Measurements from ENCODE around the gene DPEP1.
"Not testable (repeated sequence)": the region's sequence is repeated elsewhere in the genome, so short reads cannot be mapped to it uniquely, and the experiment has no call there.

DPEP1 gene

DNA sequence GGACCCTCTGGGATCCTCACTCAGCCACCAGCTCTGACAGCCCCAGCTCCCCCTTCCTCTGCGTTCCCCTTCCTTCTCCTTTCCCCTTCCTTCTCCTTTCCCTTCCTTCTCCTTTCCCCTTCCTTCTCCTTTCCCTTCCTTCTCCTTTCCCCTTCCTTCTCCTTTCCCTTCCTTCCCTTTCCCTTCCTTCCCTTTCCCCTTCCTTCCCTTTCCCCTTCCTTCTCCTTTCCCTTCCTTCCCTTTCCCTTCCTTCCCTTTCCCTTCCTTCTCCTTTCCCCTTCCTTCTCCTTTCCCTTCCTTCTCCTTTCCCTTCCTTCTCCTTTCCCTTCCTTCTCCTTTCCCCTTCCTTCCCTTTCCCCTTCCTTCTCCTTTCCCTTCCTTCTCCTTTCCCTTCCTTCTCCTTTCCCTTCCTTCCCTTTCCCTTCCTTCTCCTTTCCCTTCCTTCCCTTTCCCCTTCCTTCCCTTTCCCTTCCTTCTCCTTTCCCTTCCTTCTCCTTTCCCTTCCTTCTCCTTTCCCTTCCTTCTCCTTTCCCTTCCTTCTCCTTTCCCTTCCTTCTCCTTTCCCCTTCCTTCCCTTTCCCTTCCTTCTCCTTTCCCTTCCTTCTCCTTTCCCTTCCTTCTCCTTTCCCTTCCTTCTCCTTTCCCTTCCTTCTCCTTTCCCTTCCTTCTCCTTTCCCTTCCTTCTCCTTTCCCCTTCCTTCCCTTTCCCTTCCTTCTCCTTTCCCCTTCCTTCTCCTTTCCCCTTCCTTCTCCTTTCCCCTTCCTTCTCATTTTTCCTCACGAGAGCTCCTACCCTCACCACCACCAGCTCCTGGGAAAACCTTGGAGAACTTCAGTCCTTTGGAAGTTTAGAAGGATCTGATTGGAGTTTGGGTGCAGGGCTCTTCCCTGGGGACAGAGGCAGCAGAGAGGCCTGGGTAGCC, 21.3 kb downstream of the DPEP1 start:
- H3K4me3 ChIP-seq (ENCODE audit: low read length); H3K9me3 ChIP-seq (ENCODE audit: control insufficient read depth, low read length); H3K9ac ChIP-seq (ENCODE audit: low read length); H3K36me3 ChIP-seq (ENCODE audit: control insufficient read depth, insufficient read depth, low read length): not testable (repeated sequence)
- H3K27me3 ChIP-seq (ENCODE audit: control insufficient read depth, insufficient read depth, low read length): peaks cover 22% of the 10 kb centered on the region
- peaks cover 12% of the 10 kb centered on the region for H3K4me1 ChIP-seq (ENCODE audit: control insufficient read depth, insufficient read depth, low read length)

DNA sequence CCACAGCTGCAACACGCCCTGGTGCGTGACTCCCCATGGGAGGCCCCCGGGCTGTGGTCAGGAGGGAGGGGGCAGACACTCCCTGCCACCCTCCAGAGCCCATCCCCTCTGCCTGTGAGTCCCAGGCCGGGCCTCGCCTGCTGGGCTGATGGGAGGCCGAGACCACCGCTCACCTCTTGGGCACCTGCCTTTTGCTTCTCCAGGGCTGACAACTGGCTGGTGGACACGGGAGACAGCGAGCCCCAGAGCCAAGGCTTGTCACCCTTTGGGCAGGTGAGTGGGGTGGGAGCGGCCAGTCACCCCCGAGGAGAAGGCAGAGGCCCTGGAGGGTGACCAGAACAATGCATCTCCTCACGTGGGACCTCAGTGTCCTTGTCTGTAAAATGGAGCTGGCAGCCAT, 23.2 kb downstream of the DPEP1 start:
- no peaks in the 10 kb centered on the region for H3K36me3 ChIP-seq (ENCODE audit: control insufficient read depth, insufficient read depth, low read length)
- no peak overlapping the region for H3K4me3 ChIP-seq (ENCODE audit: low read length)
- H3K27me3 ChIP-seq (ENCODE audit: control insufficient read depth, insufficient read depth, low read length): peaks cover 30% of the 10 kb centered on the region
- peaks cover 23% of the 10 kb centered on the region for H3K4me1 ChIP-seq (ENCODE audit: control insufficient read depth, insufficient read depth, low read length)
- H3K9me3 ChIP-seq (ENCODE audit: control insufficient read depth, low read length): no peaks in the 10 kb centered on the region
- H3K9ac ChIP-seq (ENCODE audit: low read length): no peak overlapping the region

DNA sequence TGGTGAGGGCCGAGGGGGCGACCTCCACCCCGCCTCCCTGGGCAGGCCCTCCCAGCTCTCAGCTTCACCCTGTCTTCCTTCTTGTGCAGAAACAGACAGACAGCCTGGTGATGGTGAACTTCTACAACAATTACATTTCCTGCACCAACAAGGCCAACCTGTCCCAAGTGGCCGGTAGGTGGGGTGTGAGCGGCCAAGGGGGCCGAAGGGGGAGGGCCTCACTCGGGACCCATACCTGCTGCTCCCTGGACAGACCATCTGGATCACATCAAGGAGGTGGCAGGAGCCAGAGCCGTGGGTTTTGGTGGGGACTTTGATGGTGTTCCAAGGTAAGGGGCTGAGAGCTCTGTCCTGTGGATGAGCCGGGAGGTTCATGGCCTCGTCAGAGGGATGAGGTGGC, 23.9 kb downstream of the DPEP1 start:
- H3K9ac ChIP-seq (ENCODE audit: low read length): no peak overlapping the region
- H3K27me3 ChIP-seq (ENCODE audit: control insufficient read depth, insufficient read depth, low read length): peaks cover 32% of the 10 kb centered on the region
- H3K9me3 ChIP-seq (ENCODE audit: control insufficient read depth, low read length): no peaks in the 10 kb centered on the region
- H3K36me3 ChIP-seq (ENCODE audit: control insufficient read depth, insufficient read depth, low read length): no peaks in the 10 kb centered on the region
- H3K4me1 ChIP-seq (ENCODE audit: control insufficient read depth, insufficient read depth, low read length): peaks cover 20% of the 10 kb centered on the region
- no peak overlapping the region for H3K4me3 ChIP-seq (ENCODE audit: low read length)

DNA sequence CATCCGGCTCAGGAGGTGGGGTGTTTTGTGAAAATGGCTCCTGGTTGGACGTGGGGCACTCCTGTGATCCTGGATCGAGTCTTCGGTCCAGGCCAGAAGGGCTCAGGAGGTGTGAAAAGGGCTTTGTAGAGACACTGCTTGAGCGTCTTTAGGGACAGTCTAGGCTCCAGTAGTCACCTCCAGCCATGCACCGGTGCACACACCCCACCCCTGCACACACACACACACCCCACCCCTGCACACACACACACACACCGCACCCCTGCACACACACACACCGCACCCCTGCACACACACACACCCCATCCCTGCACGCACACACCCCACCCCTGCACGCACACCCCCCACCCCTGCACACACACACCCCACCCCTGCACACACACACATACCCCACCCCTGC, 25.0 kb downstream of the DPEP1 start:
- Histone ChIP-seq H3K9ac (ENCODE audit: low read length) (no peak overlapping the region), H3K36me3 (ENCODE audit: control insufficient read depth, insufficient read depth, low read length) (no peaks in the 10 kb centered on the region), H3K4me3 (ENCODE audit: low read length) (no peak overlapping the region), H3K27me3 (ENCODE audit: control insufficient read depth, insufficient read depth, low read length) (peaks cover 22% of the 10 kb centered on the region), H3K4me1 (ENCODE audit: control insufficient read depth, insufficient read depth, low read length) (peaks cover 11% of the 10 kb centered on the region), H3K9me3 (ENCODE audit: control insufficient read depth, low read length) (no peaks in the 10 kb centered on the region)

DNA sequence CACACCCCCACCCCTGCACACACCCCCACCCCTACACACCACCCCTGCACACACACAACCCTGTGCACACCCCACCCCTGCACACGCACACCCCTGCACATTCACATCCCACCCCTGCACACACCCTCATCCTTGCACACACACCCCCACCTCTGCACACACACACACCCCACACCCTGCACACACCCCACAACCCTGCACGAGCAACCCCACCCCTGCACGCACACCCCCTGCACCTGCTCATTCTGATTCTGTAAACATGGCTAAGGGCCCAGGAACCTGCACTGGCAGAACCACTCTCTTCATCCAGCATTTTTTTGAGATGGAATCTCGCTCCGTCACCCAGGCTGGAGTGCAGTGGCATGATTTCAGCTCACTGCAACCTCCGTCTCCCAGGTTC, 25.9 kb downstream of the DPEP1 start:
- H3K9me3 ChIP-seq (ENCODE audit: control insufficient read depth, low read length): no peaks in the 10 kb centered on the region
- H3K36me3 ChIP-seq (ENCODE audit: control insufficient read depth, insufficient read depth, low read length): no peaks in the 10 kb centered on the region
- H3K9ac ChIP-seq (ENCODE audit: low read length): no peak overlapping the region
- peaks cover 19% of the 10 kb centered on the region for H3K27me3 ChIP-seq (ENCODE audit: control insufficient read depth, insufficient read depth, low read length)
- no peak overlapping the region for H3K4me3 ChIP-seq (ENCODE audit: low read length)
- peaks cover 11% of the 10 kb centered on the region for H3K4me1 ChIP-seq (ENCODE audit: control insufficient read depth, insufficient read depth, low read length)

DNA sequence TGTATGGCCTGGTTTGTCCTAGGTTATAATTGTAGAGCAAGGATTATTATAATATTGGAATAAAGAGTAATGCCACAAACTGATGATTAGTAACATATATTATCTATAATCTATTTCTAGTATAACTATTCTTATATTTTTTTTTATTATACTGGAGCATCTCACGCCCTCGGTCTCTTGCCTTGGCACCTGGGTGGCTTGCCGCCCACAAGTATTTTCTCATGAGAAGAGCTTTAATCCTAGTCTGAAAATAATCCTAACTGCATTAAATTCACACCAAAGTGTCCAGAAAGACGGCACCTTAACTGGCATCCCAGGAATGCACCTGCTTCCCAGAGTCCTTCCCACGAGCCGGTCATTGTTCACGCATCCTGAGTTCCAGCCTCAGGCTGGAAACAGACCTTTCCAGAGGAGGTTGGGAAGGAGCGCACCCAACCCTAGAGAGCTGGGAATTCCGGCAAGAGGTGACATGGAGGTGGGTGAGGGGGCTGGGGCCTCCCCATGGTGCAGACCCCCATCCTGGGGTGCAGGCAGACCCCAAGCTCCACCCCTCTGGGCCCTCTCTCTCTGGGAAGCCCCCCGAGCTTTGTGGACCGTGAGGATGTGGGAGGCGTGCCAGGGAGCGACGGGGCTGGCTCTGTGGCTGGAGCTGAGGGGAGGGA, 28.1 kb downstream of the DPEP1 start:
- Histone ChIP-seq H3K27me3 (ENCODE audit: control insufficient read depth, insufficient read depth, low read length) (peaks cover 14% of the 10 kb centered on the region), H3K9me3 (ENCODE audit: control insufficient read depth, low read length) (no peaks in the 10 kb centered on the region), H3K36me3 (ENCODE audit: control insufficient read depth, insufficient read depth, low read length) (peaks cover 14% of the 10 kb centered on the region), H3K4me3 (ENCODE audit: low read length) (no peak overlapping the region), H3K9ac (ENCODE audit: low read length) (no peak overlapping the region), H3K4me1 (ENCODE audit: control insufficient read depth, insufficient read depth, low read length) (peaks cover 11% of the 10 kb centered on the region)

DNA sequence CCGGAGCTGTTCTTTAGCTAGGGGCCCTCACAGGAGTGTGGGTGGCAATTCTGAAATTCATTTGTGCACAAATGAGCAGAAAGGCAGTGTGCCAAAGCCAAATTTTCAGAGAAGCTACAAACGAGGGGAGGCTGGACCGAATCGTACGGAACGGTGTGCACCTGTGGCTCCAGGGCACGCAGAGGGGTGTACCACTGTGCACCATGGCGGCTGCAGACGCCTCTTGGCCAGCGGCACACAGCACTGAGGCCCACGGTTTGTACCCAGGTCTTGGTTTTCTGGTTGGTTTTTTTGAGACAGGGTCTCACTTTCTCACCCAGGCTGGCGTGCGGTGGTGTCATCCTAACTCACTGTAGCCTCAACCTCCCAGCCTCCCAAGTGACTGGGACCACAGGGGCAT, 29.1 kb downstream of the DPEP1 start:
- H3K9ac ChIP-seq (ENCODE audit: low read length): no peak overlapping the region
- H3K36me3 ChIP-seq (ENCODE audit: control insufficient read depth, insufficient read depth, low read length): peaks cover 19% of the 10 kb centered on the region
- peaks cover 14% of the 10 kb centered on the region for H3K27me3 ChIP-seq (ENCODE audit: control insufficient read depth, insufficient read depth, low read length)
- H3K9me3 ChIP-seq (ENCODE audit: control insufficient read depth, low read length): no peaks in the 10 kb centered on the region
- no peak overlapping the region for H3K4me3 ChIP-seq (ENCODE audit: low read length)
- H3K4me1 ChIP-seq (ENCODE audit: control insufficient read depth, insufficient read depth, low read length): peaks cover 11% of the 10 kb centered on the region

DNA sequence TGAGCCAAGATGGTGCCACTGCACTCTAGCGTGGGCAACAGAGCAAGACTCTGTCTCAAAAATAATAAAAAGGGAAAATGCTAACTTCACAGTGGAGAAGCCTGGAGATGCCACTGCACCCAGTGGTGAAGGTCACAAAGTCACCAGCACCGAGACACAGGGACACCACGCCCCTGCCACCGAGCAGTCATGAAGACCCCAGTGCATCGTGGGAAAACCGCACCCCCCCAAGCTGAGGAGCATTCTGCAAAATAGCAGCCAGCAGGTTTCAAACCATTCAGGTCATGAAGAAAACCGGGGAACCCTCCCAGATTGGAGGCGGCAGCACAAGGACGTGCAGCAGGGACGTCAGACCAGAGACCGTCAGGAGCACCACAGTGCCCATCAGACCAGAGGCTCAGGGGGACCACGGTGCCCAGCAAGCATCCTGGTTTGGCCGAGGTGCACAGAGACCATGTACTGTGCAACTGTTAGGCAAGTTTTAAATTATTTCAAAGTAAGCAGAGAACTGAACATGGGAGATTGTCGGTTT, 30.4 kb downstream of the DPEP1 start:
- peaks cover 14% of the 10 kb centered on the region for H3K27me3 ChIP-seq (ENCODE audit: control insufficient read depth, insufficient read depth, low read length)
- peaks cover 11% of the 10 kb centered on the region for H3K4me1 ChIP-seq (ENCODE audit: control insufficient read depth, insufficient read depth, low read length)
- no peak overlapping the region for H3K4me3 ChIP-seq (ENCODE audit: low read length)
- no peaks in the 10 kb centered on the region for H3K9me3 ChIP-seq (ENCODE audit: control insufficient read depth, low read length)
- peaks cover 19% of the 10 kb centered on the region for H3K36me3 ChIP-seq (ENCODE audit: control insufficient read depth, insufficient read depth, low read length)
- no peak overlapping the region for H3K9ac ChIP-seq (ENCODE audit: low read length)

DNA sequence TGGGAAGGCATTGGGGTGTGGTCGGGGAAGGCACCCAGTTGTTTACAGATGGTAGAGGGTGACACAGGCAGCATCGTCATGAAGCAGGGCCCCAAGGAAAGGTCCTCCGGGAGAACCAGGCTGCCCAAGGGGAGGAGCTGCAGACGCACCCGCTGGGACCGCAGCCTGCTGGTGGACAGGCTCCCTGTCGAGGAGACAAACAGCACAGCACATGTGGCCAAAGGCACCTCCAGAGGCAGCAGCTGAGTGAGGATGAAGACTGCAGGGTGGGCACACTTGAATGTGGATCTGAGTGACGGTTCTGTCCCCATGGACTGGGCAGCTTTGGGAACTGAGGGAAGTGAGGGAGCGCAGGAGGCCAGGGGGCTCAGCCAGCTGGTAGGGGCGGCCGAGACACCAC, 31.7 kb downstream of the DPEP1 start:
- H3K4me3 ChIP-seq (ENCODE audit: low read length): no peak overlapping the region
- no peak overlapping the region for H3K9ac ChIP-seq (ENCODE audit: low read length)
- H3K4me1 ChIP-seq (ENCODE audit: control insufficient read depth, insufficient read depth, low read length): peaks cover 9% of the 10 kb centered on the region
- H3K9me3 ChIP-seq (ENCODE audit: control insufficient read depth, low read length): no peaks in the 10 kb centered on the region
- H3K36me3 ChIP-seq (ENCODE audit: control insufficient read depth, insufficient read depth, low read length): peaks cover 19% of the 10 kb centered on the region
- H3K27me3 ChIP-seq (ENCODE audit: control insufficient read depth, insufficient read depth, low read length): peaks cover 11% of the 10 kb centered on the region

DNA sequence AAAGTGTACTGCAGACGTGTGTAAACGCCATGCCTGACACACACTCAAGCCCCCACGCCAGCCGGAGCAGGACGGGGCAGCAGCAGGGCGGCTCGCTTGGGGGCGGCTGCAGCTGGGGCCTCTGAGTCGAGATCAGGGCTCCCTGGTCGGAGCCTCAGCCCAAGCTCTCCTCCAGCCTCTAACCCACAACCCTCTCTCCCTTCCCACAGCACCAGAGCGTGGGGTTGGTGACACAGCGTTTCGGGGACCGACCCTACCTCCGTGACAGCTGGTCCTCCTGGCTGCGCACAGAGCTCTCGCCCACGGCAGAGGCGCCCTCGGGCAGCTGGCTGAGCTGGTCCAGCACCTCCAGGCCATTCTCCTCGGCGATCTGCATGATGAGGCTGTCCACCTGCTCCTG, 32.8 kb downstream of the DPEP1 start:
- Histone ChIP-seq H3K9ac (ENCODE audit: low read length) (no peak overlapping the region), H3K36me3 (ENCODE audit: control insufficient read depth, insufficient read depth, low read length) (peaks cover 19% of the 10 kb centered on the region), H3K27me3 (ENCODE audit: control insufficient read depth, insufficient read depth, low read length) (peaks cover 5% of the 10 kb centered on the region), H3K4me1 (ENCODE audit: control insufficient read depth, insufficient read depth, low read length) (no peaks in the 10 kb centered on the region), H3K4me3 (ENCODE audit: low read length) (no peak overlapping the region), H3K9me3 (ENCODE audit: control insufficient read depth, low read length) (no peaks in the 10 kb centered on the region)

DNA sequence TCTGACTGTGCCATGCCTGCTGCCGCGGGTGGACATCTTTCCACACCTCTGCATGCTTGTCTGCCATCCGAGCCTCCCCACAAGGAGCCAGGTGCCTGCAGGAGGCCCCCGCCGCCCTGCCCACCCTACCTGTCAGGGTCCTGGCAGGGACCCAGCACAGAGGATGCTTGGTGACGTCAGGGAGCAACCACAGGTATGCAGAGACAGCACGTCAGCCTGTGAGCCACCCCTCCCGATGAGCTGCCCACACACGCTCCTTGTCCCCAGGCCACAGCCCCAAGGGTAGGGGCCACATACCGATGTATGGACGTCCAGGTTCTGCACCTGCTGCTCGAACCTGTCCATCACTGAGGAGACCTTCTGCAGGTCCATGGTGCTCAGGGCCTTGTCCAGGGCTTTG, 33.5 kb downstream of the DPEP1 start:
- no peak overlapping the region for H3K9ac ChIP-seq (ENCODE audit: low read length)
- no peak overlapping the region for H3K4me3 ChIP-seq (ENCODE audit: low read length)
- peaks cover 1% of the 10 kb centered on the region for H3K27me3 ChIP-seq (ENCODE audit: control insufficient read depth, insufficient read depth, low read length)
- H3K36me3 ChIP-seq (ENCODE audit: control insufficient read depth, insufficient read depth, low read length): peaks cover 19% of the 10 kb centered on the region
- H3K9me3 ChIP-seq (ENCODE audit: control insufficient read depth, low read length): no peaks in the 10 kb centered on the region
- H3K4me1 ChIP-seq (ENCODE audit: control insufficient read depth, insufficient read depth, low read length): no peaks in the 10 kb centered on the region

DNA sequence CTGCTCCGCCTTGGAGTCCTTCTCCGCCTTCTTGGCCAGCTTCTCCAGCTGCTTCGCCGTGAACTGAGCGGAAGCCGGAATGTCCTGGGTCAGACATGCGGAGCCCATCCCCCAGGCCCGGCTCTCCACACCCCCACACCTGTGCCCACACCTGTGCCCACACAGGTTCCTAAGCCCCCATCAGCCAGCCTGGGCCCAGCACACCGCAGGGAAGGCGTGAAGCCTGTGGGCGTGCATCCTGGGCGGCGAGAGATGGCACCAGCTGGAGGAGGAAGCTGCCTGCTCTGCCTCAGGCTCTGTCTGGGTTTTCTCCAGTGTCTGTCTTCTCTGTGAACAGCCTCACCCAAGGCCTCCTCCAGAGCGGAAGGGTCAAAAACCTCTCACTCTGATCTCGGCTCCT, 38.1 kb downstream of the DPEP1 start:
- Histone ChIP-seq H3K4me1 (ENCODE audit: control insufficient read depth, insufficient read depth, low read length) (peaks cover 10% of the 10 kb centered on the region), H3K4me3 (ENCODE audit: low read length) (no peak overlapping the region), H3K9me3 (ENCODE audit: control insufficient read depth, low read length) (no peaks in the 10 kb centered on the region), H3K27me3 (ENCODE audit: control insufficient read depth, insufficient read depth, low read length) (no peaks in the 10 kb centered on the region), H3K36me3 (ENCODE audit: control insufficient read depth, insufficient read depth, low read length) (peaks cover 10% of the 10 kb centered on the region), H3K9ac (ENCODE audit: low read length) (no peak overlapping the region)
